GDM1 (cell line): ENCODE measurements around the gene B3GAT3.
"Not testable (repeated sequence)": the region's sequence is repeated elsewhere in the genome, so short reads cannot be mapped to it uniquely, and the experiment has no call there.

Experiments used
- DNase-seq: peaks from one replicate; lab custom pipeline; 2025; lab: John Stamatoyannopoulos, UW

Gene B3GAT3

GRCh38 chr11:62621567-62622470 lies at the start of gene B3GAT3:
Gene B3GAT3 (minus strand): TSS chr11:62621986. CDS start chr11:62621947, 39 bp downstream.
- DNase-seq = peak; percentile 87

GRCh38 chr11:62671236-62671607 lies 49.4 kb upstream of the B3GAT3 start:
- DNase-seq = no peak

- no peak for DNase-seq
Observed at GRCh38 chr11:62669420-62670161, 47.8 kb upstream of the B3GAT3 start.

GRCh38 chr11:62667460-62667859 lies 45.7 kb upstream of the B3GAT3 start:
- DNase-seq = no peak

GRCh38 chr11:62666259-62666926 lies 44.6 kb upstream of the B3GAT3 start:
- no peak for DNase-seq

- no peak for DNase-seq
Observed at GRCh38 chr11:62665599-62666258, 43.9 kb upstream of the B3GAT3 start.

GRCh38 chr11:62665075-62665598 lies 43.4 kb upstream of the B3GAT3 start, which contains the start of the genes C11orf98 and CSKMT:
Gene C11orf98 (minus strand): TSS chr11:62665210. CDS start chr11:62665169, 41 bp downstream.
Gene CSKMT (plus strand): TSS chr11:62665312. CDS start chr11:62665880, 568 bp downstream.
- peak; percentile 84 for DNase-seq

- no peak for DNase-seq
Observed at GRCh38 chr11:62664405-62665074, 42.8 kb upstream of the B3GAT3 start.

GRCh38 chr11:62656796-62657429 lies 35.1 kb upstream of the B3GAT3 start:
- no peak for DNase-seq

- DNase-seq = no peak
Observed at GRCh38 chr11:62654297-62654696, 32.5 kb upstream of the B3GAT3 start.

GRCh38 chr11:62652161-62653006 lies 30.6 kb upstream of the B3GAT3 start:
- DNase-seq = no peak

- not testable (repeated sequence) for DNase-seq
Observed at GRCh38 chr11:62650283-62650682, 28.5 kb upstream of the B3GAT3 start.

GRCh38 chr11:62649486-62649885 lies 27.7 kb upstream of the B3GAT3 start:
- DNase-seq = no peak

- DNase-seq = no peak
Observed at GRCh38 chr11:62648967-62649364, 27.2 kb upstream of the B3GAT3 start.

GRCh38 chr11:62648185-62648966 lies 26.6 kb upstream of the B3GAT3 start:
- no peak for DNase-seq

- no peak for DNase-seq
Observed at GRCh38 chr11:62647609-62648005, 25.8 kb upstream of the B3GAT3 start.

- DNase-seq = no peak
Observed at GRCh38 chr11:62646825-62647608, 25.2 kb upstream of the B3GAT3 start.
